ENCODE results near the gene PPP6R3.

Gene PPP6R3

GRCh38 chr11:68532727-68533369 lies 72.3 kb downstream of the PPP6R3 start:
- peak; percentile 13 for DNase-seq

- DNase-seq: no peak
These were observed 73.4 kb downstream of the PPP6R3 start for GRCh38 chr11:68533945-68534344.

GRCh38 chr11:68535098-68535497 lies 74.5 kb downstream of the PPP6R3 start:
- no peak for DNase-seq

- DNase-seq: no peak
These were observed 76.2 kb downstream of the PPP6R3 start for GRCh38 chr11:68536706-68537105.

GRCh38 chr11:68538025-68538424 lies 77.5 kb downstream of the PPP6R3 start:
- no peak for DNase-seq

- no peak for DNase-seq
These were observed 78.8 kb downstream of the PPP6R3 start for GRCh38 chr11:68539395-68539794.

- peak; percentile 7 for DNase-seq
These were observed 80.0 kb downstream of the PPP6R3 start for GRCh38 chr11:68540504-68540903.

GRCh38 chr11:68541116-68541515 lies 80.6 kb downstream of the PPP6R3 start:
- no peak for DNase-seq

GRCh38 chr11:68541991-68542390 lies 81.4 kb downstream of the PPP6R3 start:
- DNase-seq: no peak

- DNase-seq: no peak
These were observed 82.1 kb downstream of the PPP6R3 start for GRCh38 chr11:68542617-68543016.

GRCh38 chr11:68543594-68543993 lies 83.0 kb downstream of the PPP6R3 start:
- DNase-seq: no peak

GRCh38 chr11:68545347-68545746 lies 84.8 kb downstream of the PPP6R3 start:
- no peak for DNase-seq

- DNase-seq: no peak
These were observed 85.2 kb downstream of the PPP6R3 start for GRCh38 chr11:68545796-68546195.

- no peak for DNase-seq
These were observed 86.0 kb downstream of the PPP6R3 start for GRCh38 chr11:68546555-68546954.

- DNase-seq: no peak
These were observed 89.4 kb downstream of the PPP6R3 start for GRCh38 chr11:68549789-68550484.

GRCh38 chr11:68550485-68550817 lies 89.9 kb downstream of the PPP6R3 start:
- no peak for DNase-seq

GRCh38 chr11:68551223-68551622 lies 90.7 kb downstream of the PPP6R3 start:
- DNase-seq: no peak

- no peak for DNase-seq
These were observed 91.2 kb downstream of the PPP6R3 start for GRCh38 chr11:68551777-68552176.

- no peak for DNase-seq
These were observed 92.0 kb downstream of the PPP6R3 start for GRCh38 chr11:68552542-68552941.

GRCh38 chr11:68560216-68560615 lies 99.7 kb downstream of the PPP6R3 start:
- no peak for DNase-seq

- no peak for DNase-seq
These were observed 102.9 kb downstream of the PPP6R3 start for GRCh38 chr11:68563454-68563853.

GRCh38 chr11:68564261-68564660 lies 103.7 kb downstream of the PPP6R3 start:
- DNase-seq: no peak

- DNase-seq: no peak
These were observed 105.2 kb downstream of the PPP6R3 start for GRCh38 chr11:68565768-68566167.

- no peak for DNase-seq
These were observed 107.0 kb downstream of the PPP6R3 start for GRCh38 chr11:68567553-68567952.

GRCh38 chr11:68569357-68569756 lies 108.8 kb downstream of the PPP6R3 start:
- no peak for DNase-seq
